Measurements from ENCODE around the gene MBP. TPM values are rescaled to one million over a fixed set of nuclear protein-coding genes. Genes with fewer than 3 reads are reported as not detected.

Gene MBP
- total and polyA plus RNA-seq, 10 of the 15 experiments (the other 5 are each of a cell fraction or from before 2014, with no cell fraction given) = 12.2 to 67.8 (median 42.1) TPM

GRCh38 chr18:77032181-77032701, 100.3 kb downstream of the MBP start:
- no peaks in the 10 kb centered on the region for H3K27me3 ChIP-seq (replicated peaks in 1 of 2; ENCODE audit: control insufficient read depth in 2 of 2, insufficient read depth in 2 of 2, low read length in 1 of 2)
- RAD21 ChIA-PET (ENCODE audit: unreplicated experiment) = interaction anchor here (1.3 kb wide), 1 partner anchor 179 kb away, joined by 3 read pairs; no protein-coding TSS in a partner anchor
- WGBS (ENCODE audit: insufficient coverage, insufficient replicate concordance, low lambda C conversion rate, missing lambda C conversion rate) = 67% methylated on average over 19 of the region's 19 CpGs
- H3K4me1 ChIP-seq (ENCODE audit: control insufficient read depth, insufficient read depth, low read length) = no peaks in the 10 kb centered on the region
- H2AFZ ChIP-seq (ENCODE audit: control insufficient read depth, low read depth, low read length) = no peak overlapping the region
- in situ Hi-C loops (cut with MboI) = no loop called here
- DNase-seq (ENCODE audit: low read depth, low spot score) (no peak), ATAC-seq (no peak; the same call in 2 of the 3 replicates), FAIRE-seq (no peak)
- no peak overlapping the region for H3K9ac ChIP-seq (ENCODE audit: control insufficient read depth, insufficient read depth, low read length)
- H3K79me2 ChIP-seq (ENCODE audit: control insufficient read depth, insufficient read depth, low read length) = peaks cover 3% of the 10 kb centered on the region
- H3K4me2 ChIP-seq (ENCODE audit: control insufficient read depth, insufficient read depth) = no peak overlapping the region
- no peak for TF ChIP-seq SIN3A (IDR thresholded peaks at IDR 0.05; ENCODE audit: low read depth, low read length)
- no peak for TF ChIP-seq IKZF1 (conservative IDR thresholded peaks at IDR 0.05)
- no peak for TF ChIP-seq E2F4 (IDR thresholded peaks at IDR 0.05; ENCODE audit: low read depth, low read length)
- H3K4me3 ChIP-seq = no peak overlapping the region
- CTCF ChIA-PET = interaction anchor here (1.5 to 2.1 kb wide), 2 partner anchors 32 to 180 kb away, joined by 6 to 9 read pairs; no protein-coding TSS in a partner anchor
- SMC1A ChIA-PET (ENCODE audit: uncharacterized antibody, unreplicated experiment) = interaction anchor here (1.3 kb wide), 1 partner anchor 49 kb away, joined by 3 read pairs; no protein-coding TSS in a partner anchor
- H3K9me3 ChIP-seq (replicated peaks; ENCODE audit: control insufficient read depth, insufficient read depth, low read length) = no peaks in the 10 kb centered on the region
- BruUV-seq (replicated peaks) = no TSS peak
- POLR2A ChIA-PET = no interaction called here
- intact Hi-C loops (cut with micrococcal nuclease; ENCODE audit: unreplicated experiment) = no loop called here
- H4K20me1 ChIP-seq (ENCODE audit: control insufficient read depth, insufficient read depth) = no peaks in the 10 kb centered on the region
- peaks cover 0 to 5% of the 10 kb centered on the region in 2 experiments; a peak in 2 of 4 replicates for H3K36me3 ChIP-seq (ENCODE audit: control insufficient read depth in 2 of 2, insufficient read depth in 2 of 2, low read length in 1 of 2)
- H3K27ac ChIP-seq (ENCODE audit: control insufficient read depth, insufficient read depth) = no peak overlapping the region

GRCh38 chr18:77031662-77032061, 100.9 kb downstream of the MBP start:
- SMC1A ChIA-PET (ENCODE audit: uncharacterized antibody, unreplicated experiment) = interaction anchor here (1.3 kb wide), 1 partner anchor 48 kb away, joined by 3 read pairs; no protein-coding TSS in a partner anchor

More at GRCh38 chr18:77031662-77032061, 100.9 kb downstream of the MBP start:
- no peaks in the 10 kb centered on the region for H4K20me1 ChIP-seq (ENCODE audit: control insufficient read depth, insufficient read depth)
- ChIA-PET POLR2A (no interaction called here), CTCF (interaction anchor here (0.8 to 2.1 kb wide), 3 partner anchors 30 to 180 kb away, joined by 4 to 9 read pairs (median 6); no protein-coding TSS in a partner anchor), RAD21 (ENCODE audit: unreplicated experiment) (interaction anchor here (0.7 kb wide), 1 partner anchor 31 kb away, joined by 3 read pairs; no protein-coding TSS in a partner anchor)
- H2AFZ ChIP-seq (ENCODE audit: control insufficient read depth, low read depth, low read length) = no peak overlapping the region
- H3K4me3 ChIP-seq = no peak overlapping the region
- in situ Hi-C loops (cut with MboI) (no loop called here), intact Hi-C loops (cut with micrococcal nuclease; ENCODE audit: unreplicated experiment) (no loop called here)
- no peak overlapping the region for H3K9ac ChIP-seq (ENCODE audit: control insufficient read depth, insufficient read depth, low read length)
- no TSS peak for BruUV-seq (replicated peaks)
- no peak overlapping the region for H3K27ac ChIP-seq (ENCODE audit: control insufficient read depth, insufficient read depth)
- TF ChIP-seq BCL3 (IDR thresholded peaks at IDR 0.05; ENCODE audit: borderline replicate concordance, insufficient read depth, low read depth, low read length, poor library complexity, severe bottlenecking) = no peak
- no peaks in the 10 kb centered on the region for H3K27me3 ChIP-seq (replicated peaks in 1 of 2; ENCODE audit: control insufficient read depth in 2 of 2, insufficient read depth in 2 of 2, low read length in 1 of 2)
- WGBS (ENCODE audit: insufficient coverage, insufficient replicate concordance, low lambda C conversion rate, missing lambda C conversion rate) = 96% methylated on average over 9 of the region's 9 CpGs
- DNase-seq (ENCODE audit: low read depth, low spot score) (no peak), FAIRE-seq (no peak), ATAC-seq (no peak)
- H3K4me1 ChIP-seq (ENCODE audit: control insufficient read depth, insufficient read depth, low read length) = no peaks in the 10 kb centered on the region
- H3K9me3 ChIP-seq (replicated peaks; ENCODE audit: control insufficient read depth, insufficient read depth, low read length) = no peaks in the 10 kb centered on the region
- no peak overlapping the region for H3K4me2 ChIP-seq (ENCODE audit: control insufficient read depth, insufficient read depth)
- peaks cover 0 to 5% of the 10 kb centered on the region in 2 experiments; a peak in 2 of 4 replicates for H3K36me3 ChIP-seq (ENCODE audit: control insufficient read depth in 2 of 2, insufficient read depth in 2 of 2, low read length in 1 of 2)
- H3K79me2 ChIP-seq (ENCODE audit: control insufficient read depth, insufficient read depth, low read length) = peaks cover 3% of the 10 kb centered on the region

All from GM12878 (cell line).